AG09319 (cell line): ENCODE measurements around the gene ALOXE3.

Source experiments
- DNase-seq: peaks from one replicate; pipeline ENCODE4 v3.0.0-alpha.2; 2010; ENCODE audit warnings: low read depth; ENCODE audit errors: extremely low read depth
- TF ChIP-seq, protein P1 (sequence below): IDR thresholded peaks from 2 replicates; pipeline ENCODE4 v1.5.1; 2011; ENCODE audit warnings: low read depth, mild to moderate bottlenecking, inconsistent platforms, low read length, moderate library complexity

The ALOXE3 gene

GRCh38 chr17:8149419-8150193 lies 31.3 kb upstream of the ALOXE3 start:
- DNase-seq: no peak
- TF ChIP-seq, protein P1, sequence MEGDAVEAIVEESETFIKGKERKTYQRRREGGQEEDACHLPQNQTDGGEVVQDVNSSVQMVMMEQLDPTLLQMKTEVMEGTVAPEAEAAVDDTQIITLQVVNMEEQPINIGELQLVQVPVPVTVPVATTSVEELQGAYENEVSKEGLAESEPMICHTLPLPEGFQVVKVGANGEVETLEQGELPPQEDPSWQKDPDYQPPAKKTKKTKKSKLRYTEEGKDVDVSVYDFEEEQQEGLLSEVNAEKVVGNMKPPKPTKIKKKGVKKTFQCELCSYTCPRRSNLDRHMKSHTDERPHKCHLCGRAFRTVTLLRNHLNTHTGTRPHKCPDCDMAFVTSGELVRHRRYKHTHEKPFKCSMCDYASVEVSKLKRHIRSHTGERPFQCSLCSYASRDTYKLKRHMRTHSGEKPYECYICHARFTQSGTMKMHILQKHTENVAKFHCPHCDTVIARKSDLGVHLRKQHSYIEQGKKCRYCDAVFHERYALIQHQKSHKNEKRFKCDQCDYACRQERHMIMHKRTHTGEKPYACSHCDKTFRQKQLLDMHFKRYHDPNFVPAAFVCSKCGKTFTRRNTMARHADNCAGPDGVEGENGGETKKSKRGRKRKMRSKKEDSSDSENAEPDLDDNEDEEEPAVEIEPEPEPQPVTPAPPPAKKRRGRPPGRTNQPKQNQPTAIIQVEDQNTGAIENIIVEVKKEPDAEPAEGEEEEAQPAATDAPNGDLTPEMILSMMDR: no peak

GRCh38 chr17:8148560-8148959 lies 30.2 kb upstream of the ALOXE3 start:
- TF ChIP-seq, protein P1: no peak
- no peak for DNase-seq

DNA sequence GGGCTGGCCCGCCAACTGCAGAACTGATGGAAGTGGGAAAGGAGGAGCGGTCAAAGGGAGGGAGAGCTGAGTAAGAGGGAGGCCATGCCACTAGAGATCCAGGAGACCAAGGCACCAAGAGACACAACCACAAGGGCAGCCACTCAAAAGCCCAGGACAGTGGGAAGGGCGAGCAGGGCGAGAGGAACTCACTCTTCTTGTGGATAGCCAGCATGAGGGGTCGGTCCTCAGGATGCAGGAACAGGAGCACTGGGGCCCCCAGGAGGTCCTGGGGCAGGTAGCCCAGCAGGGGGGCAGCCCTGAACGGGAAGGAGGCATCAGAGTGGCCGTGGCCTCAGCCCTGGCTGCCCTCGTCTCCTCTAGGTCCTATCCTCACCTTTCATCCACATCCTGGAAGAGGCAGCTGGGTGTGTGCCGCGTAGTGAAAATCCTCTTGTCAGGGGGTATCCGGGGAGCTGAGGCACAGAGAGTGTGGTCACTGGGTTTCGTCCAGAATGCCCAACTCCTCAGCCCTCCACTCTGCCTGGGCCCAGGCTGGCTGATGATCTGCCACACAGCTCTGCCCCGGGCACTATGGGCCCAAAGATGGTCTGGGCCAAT lies 29.6 kb upstream of the ALOXE3 start:
- TF ChIP-seq, protein P1: no peak

GRCh38 chr17:8147141-8147804 lies 29.0 kb upstream of the ALOXE3 start:
- no peak for DNase-seq
- TF ChIP-seq, protein P1: no peak

More for the DNA sequence above, 29.6 kb upstream of the ALOXE3 start:
- no peak for DNase-seq

GRCh38 chr17:8146381-8147140 lies 28.2 kb upstream of the ALOXE3 start:
- TF ChIP-seq, protein P1: no peak
- DNase-seq: no peak

- TF ChIP-seq, protein P1: no peak
- no peak for DNase-seq
Observed at GRCh38 chr17:8145811-8146210, 27.5 kb upstream of the ALOXE3 start.
